ENCODE data around the gene WDR82.

Gene WDR82

GRCh38 chr3:52210550-52211046 lies 67.9 kb downstream of the WDR82 start:
- Mint-ChIP-seq H3K4me1 (no peaks in the 10 kb centered on the region), H3K27me3 (ENCODE audit: low read depth, poor library complexity) (peaks cover 2% of the 10 kb centered on the region), H3K36me3 (ENCODE audit: low read depth) (peaks cover 89% of the 10 kb centered on the region), H3K4me3 (no peak overlapping the region), H3K9me3 (no peaks in the 10 kb centered on the region), H3K27ac (no peak overlapping the region)
- TF ChIP-seq CTCF (IDR thresholded peaks at IDR 0.05): no peak
- DNase-seq: no peak

GRCh38 chr3:52210037-52210436 lies 68.4 kb downstream of the WDR82 start:
- H3K27ac Mint-ChIP-seq: no peak overlapping the region
- no peak overlapping the region for H3K4me3 Mint-ChIP-seq
- no peak for TF ChIP-seq CTCF (IDR thresholded peaks at IDR 0.05)
- peaks cover 2% of the 10 kb centered on the region for H3K27me3 Mint-ChIP-seq (ENCODE audit: low read depth, poor library complexity)
- no peak for DNase-seq
- H3K9me3 Mint-ChIP-seq: no peaks in the 10 kb centered on the region
- peaks cover 89% of the 10 kb centered on the region for H3K36me3 Mint-ChIP-seq (ENCODE audit: low read depth)
- no peaks in the 10 kb centered on the region for H3K4me1 Mint-ChIP-seq

GRCh38 chr3:52208556-52208955 lies 69.9 kb downstream of the WDR82 start:
- H3K27me3 Mint-ChIP-seq (ENCODE audit: low read depth, poor library complexity): peaks cover 2% of the 10 kb centered on the region
- peaks cover 95% of the 10 kb centered on the region for H3K36me3 Mint-ChIP-seq (ENCODE audit: low read depth)
- no peaks in the 10 kb centered on the region for H3K9me3 Mint-ChIP-seq
- H3K27ac Mint-ChIP-seq: no peak overlapping the region
- H3K4me1 Mint-ChIP-seq: no peaks in the 10 kb centered on the region
- H3K4me3 Mint-ChIP-seq: no peak overlapping the region
- no peak for TF ChIP-seq CTCF (IDR thresholded peaks at IDR 0.05)
- DNase-seq: no peak

GRCh38 chr3:52205727-52206372 lies 72.6 kb downstream of the WDR82 start:
- peaks cover 96% of the 10 kb centered on the region for H3K36me3 Mint-ChIP-seq (ENCODE audit: low read depth)
- no peak for DNase-seq
- H3K4me3 Mint-ChIP-seq: no peak overlapping the region
- H3K9me3 Mint-ChIP-seq: no peaks in the 10 kb centered on the region
- no peak overlapping the region for H3K27ac Mint-ChIP-seq
- H3K27me3 Mint-ChIP-seq (ENCODE audit: low read depth, poor library complexity): no peaks in the 10 kb centered on the region
- no peak for TF ChIP-seq CTCF (IDR thresholded peaks at IDR 0.05)
- no peaks in the 10 kb centered on the region for H3K4me1 Mint-ChIP-seq
